Activated CD8-positive, alpha-beta T cell treated with anti-CD3 and anti-CD28 coated beads for 36 hours (primary cell): Measurements from ENCODE around the gene PLEKHA4. TPM values are rescaled to one million over a fixed set of nuclear protein-coding genes. Genes with fewer than 3 reads are reported as not detected.
A peak's percentile ranks its signal among the peaks of the same experiment; 100 is the strongest.
"Not testable (repeated sequence)": the region's sequence is repeated elsewhere in the genome, so short reads cannot be mapped to it uniquely, and the experiment has no call there.

Experiments used
- ATAC-seq: fragments of 200-7000 bp; cut with Tn5 transposase; one replicate; pipeline ENCODE4 v1.10.0; 2021; ENCODE audit warnings: mild to moderate bottlenecking, moderate library complexity
- CTCF ChIA-PET: fragments of 350-600 bp; sonication (Branson Sonifier 250); formaldehyde crosslinking; loops from one replicate; lab custom pipeline; 2021; ENCODE audit warnings: antibody characterized with exemption; lab: Charles Lee
- POLR2A ChIA-PET: fragments of 350-600 bp; sonication (Branson Sonifier 250); formaldehyde crosslinking; loops from one replicate; lab custom pipeline; 2021; ENCODE audit warnings: antibody characterized with exemption; lab: Charles Lee
- DNase-seq: peaks from one replicate; pipeline ENCODE4 v3.0.0-alpha.2; 2020
- H3K27ac Mint-ChIP-seq: one replicate; pipeline ENCODE4 v1.8.0; 2021; ENCODE audit warnings: mild to moderate bottlenecking, mixed read lengths
- H3K27me3 Mint-ChIP-seq: one replicate; pipeline ENCODE4 v1.8.0; 2021; ENCODE audit warnings: mixed read lengths
- H3K36me3 Mint-ChIP-seq: one replicate; pipeline ENCODE4 v1.8.0; 2021; ENCODE audit warnings: low read depth, mixed read lengths
- H3K4me1 Mint-ChIP-seq: one replicate; pipeline ENCODE4 v1.8.0; 2021; ENCODE audit warnings: low read depth, mixed read lengths
- H3K4me3 Mint-ChIP-seq: one replicate; pipeline ENCODE4 v1.8.0; 2021; ENCODE audit warnings: mild to moderate bottlenecking, moderate library complexity, mixed read lengths
- H3K9me3 Mint-ChIP-seq: one replicate; pipeline ENCODE4 v1.8.0; 2021; ENCODE audit warnings: mixed read lengths
- intact Hi-C: fragments of 100-400 bp; cut with micrococcal nuclease; formaldehyde crosslinking; loops from one replicate; pipeline ENCODE4 v1.10.0; 2022
- total RNA-seq, 2 experiments: library from RNA; stranded (reverse); gene quantifications; one replicate each; pipeline ENCODE4 v1.2.3, GENCODE V29; 2021
- TF ChIP-seq, protein P1 (sequence below): fragments of 200-600 bp; IDR thresholded peaks from one replicate; pipeline ENCODE4 v1.8.0; 2022; ENCODE audit warnings: antibody characterized with exemption, mild to moderate bottlenecking

PLEKHA4 gene
- total RNA-seq, 2 experiments from 2014 or later, result 9.4 to 9.7 TPM

DNA sequence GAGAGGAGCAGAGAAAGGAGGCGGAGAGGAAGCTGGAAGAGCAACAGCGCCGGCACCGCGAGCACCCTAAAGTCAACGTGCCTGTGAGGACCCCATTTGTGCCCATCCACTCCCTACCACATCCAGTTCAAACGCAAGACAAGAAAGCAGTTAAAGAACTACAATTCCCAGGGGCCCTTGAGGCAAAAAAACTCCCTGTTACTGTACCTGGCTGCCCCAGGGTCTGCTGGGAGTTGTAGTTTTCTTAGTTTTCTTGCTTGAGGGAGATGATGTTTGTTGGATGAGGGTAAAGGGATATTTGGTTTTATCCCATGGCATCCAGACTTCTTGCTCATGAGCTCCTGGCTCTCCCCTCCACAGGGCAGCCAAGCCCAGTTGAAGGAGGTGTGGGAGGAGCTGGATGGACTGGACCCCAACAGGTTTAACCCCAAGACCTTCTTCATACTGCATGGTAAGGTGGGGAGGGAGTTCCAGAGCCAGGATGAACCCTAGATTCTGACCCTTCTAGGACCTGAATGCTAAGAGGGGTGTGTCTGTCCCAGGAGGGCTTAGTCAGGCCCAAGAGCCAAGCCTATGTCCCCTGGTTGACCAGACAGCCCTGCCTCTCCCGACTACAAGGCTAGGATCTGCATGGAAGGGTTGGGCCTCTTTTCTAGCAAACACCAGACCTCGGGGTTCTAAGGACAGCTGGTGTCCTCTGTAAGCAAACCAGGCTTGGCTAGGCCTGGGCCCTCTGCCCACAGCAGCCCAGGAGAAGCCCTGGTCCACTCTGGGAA is 44.9 kb upstream of the PLEKHA4 start:
- TF ChIP-seq, protein P1, sequence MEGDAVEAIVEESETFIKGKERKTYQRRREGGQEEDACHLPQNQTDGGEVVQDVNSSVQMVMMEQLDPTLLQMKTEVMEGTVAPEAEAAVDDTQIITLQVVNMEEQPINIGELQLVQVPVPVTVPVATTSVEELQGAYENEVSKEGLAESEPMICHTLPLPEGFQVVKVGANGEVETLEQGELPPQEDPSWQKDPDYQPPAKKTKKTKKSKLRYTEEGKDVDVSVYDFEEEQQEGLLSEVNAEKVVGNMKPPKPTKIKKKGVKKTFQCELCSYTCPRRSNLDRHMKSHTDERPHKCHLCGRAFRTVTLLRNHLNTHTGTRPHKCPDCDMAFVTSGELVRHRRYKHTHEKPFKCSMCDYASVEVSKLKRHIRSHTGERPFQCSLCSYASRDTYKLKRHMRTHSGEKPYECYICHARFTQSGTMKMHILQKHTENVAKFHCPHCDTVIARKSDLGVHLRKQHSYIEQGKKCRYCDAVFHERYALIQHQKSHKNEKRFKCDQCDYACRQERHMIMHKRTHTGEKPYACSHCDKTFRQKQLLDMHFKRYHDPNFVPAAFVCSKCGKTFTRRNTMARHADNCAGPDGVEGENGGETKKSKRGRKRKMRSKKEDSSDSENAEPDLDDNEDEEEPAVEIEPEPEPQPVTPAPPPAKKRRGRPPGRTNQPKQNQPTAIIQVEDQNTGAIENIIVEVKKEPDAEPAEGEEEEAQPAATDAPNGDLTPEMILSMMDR, result no peak

DNA sequence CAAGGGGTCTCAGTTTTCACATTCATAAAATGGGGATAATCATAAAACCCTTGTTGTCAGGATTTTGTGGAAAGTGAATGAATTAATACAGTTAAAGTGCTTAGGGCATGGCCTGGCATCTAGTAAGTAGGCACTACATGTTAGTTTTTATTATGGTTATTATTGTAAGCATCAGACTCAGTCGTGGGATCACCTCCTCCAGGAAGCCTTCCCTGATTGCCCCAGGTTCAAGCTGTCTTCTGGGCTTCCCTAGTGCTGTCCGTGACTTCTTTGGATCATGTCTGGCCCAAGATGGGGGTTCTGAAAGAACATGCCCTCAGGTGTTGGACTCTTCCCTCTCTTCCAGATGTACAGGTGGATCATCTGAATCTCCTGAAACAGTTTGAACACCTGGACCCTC is 42.4 kb upstream of the PLEKHA4 start:
- TF ChIP-seq, protein P1, result no peak
- CTCF ChIA-PET, result interaction anchor here (1.5 kb wide), 1 partner anchor 11 kb away, joined by 3 read pairs; the partner anchor contains the start of gene NUCB1

More for the DNA sequence above, 44.9 kb upstream of the PLEKHA4 start:
- Mint-ChIP-seq H3K27me3 (no peaks in the 10 kb centered on the region), H3K4me1 (no peaks in the 10 kb centered on the region), H3K9me3 (no peaks in the 10 kb centered on the region), H3K27ac (no peak overlapping the region), H3K36me3 (peaks cover 44% of the 10 kb centered on the region), H3K4me3 (no peak overlapping the region)
- POLR2A ChIA-PET, result interaction anchor here (1.0 to 2.2 kb wide), 2 partner anchors 11 to 85 kb away, joined by 3 to 5 read pairs; no protein-coding TSS in a partner anchor
- intact Hi-C loops, result no loop called here
- CTCF ChIA-PET, result interaction anchor here (1.9 kb wide), 1 partner anchor 20 kb away, joined by 5 read pairs; the partner anchor contains the start of gene DHDH
- ATAC-seq (peak; percentile 84), DNase-seq (peak; percentile 47)

DNA sequence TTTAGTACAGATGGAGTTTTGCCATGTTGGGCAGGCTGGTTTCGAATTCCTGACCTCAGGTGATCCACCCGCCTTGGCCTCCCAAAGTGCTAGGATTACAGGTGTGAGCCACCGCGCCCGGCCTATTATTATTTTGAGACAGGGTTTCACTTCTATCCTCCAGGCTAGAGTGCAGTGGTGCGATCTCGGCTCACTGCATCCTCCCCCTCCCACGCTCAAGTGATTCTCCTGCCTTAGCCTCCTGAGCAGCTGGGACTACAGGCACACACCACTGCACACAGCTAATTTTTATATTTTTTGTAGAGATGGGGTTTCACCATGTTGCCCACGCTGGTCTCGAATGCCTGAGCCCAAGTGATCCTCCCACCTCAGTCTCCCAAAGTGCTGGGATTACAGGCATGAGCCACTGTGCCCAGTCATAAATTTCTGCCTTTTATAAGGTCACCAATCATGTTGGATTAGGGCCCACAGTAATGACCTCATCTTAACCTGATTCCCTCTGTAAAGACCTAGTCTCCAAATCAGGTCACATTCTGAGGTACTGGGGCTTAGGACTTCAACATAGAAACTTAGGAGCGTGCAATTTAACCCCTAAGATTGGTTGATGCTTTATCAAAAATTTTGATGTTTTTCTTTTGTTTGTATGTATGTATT is 41.1 kb upstream of the PLEKHA4 start:
- CTCF ChIA-PET, H3K9me3 Mint-ChIP-seq, ATAC-seq, intact Hi-C loops, H3K4me1 Mint-ChIP-seq, DNase-seq, H3K27ac Mint-ChIP-seq, H3K4me3 Mint-ChIP-seq, POLR2A ChIA-PET, H3K27me3 Mint-ChIP-seq: not testable (repeated sequence)
- peaks cover 54% of the 10 kb centered on the region for H3K36me3 Mint-ChIP-seq

More for the DNA sequence above, 42.4 kb upstream of the PLEKHA4 start:
- Mint-ChIP-seq H3K27ac (no peak overlapping the region), H3K4me1 (no peaks in the 10 kb centered on the region), H3K36me3 (peaks cover 46% of the 10 kb centered on the region), H3K4me3 (no peak overlapping the region), H3K27me3 (no peaks in the 10 kb centered on the region), H3K9me3 (no peaks in the 10 kb centered on the region)
- DNase-seq (no peak), ATAC-seq (no peak)
- intact Hi-C loops, result no loop called here
- POLR2A ChIA-PET, result interaction anchor here (0.8 to 1.1 kb wide), 2 partner anchors 9 to 37 kb away, joined by 3 read pairs; no protein-coding TSS in a partner anchor

DNA sequence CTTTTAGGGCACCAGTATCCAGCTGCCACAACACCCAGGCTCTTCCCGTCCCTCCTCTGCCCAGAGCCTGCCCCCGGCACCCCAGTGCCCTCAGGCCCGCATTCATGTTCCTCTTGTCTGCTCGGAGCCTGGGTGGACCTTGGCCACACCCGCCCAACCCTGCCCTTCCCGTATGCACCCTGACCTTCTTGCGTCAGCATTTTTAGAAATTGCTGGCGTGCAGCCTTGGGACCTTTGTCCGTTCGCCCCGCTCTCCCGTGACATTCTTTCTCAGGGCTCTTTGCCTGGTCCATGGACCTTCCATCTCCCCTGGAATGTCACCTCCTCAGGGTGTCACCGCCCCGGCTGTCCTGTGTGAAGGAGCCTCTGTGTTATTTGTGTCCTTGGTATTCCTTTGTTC is 39.3 kb upstream of the PLEKHA4 start:
- ChIA-PET CTCF (interaction anchor here (1.3 kb wide), 1 partner anchor 63 kb away, joined by 4 read pairs; no protein-coding TSS in a partner anchor), POLR2A (interaction anchor here (0.6 to 1.4 kb wide), 2 partner anchors 11 to 33 kb away, joined by 3 read pairs; no protein-coding TSS in a partner anchor)
- no peak for ATAC-seq
- intact Hi-C loops, result no loop called here
- TF ChIP-seq, protein P1, result no peak
- Mint-ChIP-seq H3K36me3 (peaks cover 45% of the 10 kb centered on the region), H3K27ac (no peak overlapping the region), H3K4me3 (no peak overlapping the region), H3K27me3 (no peaks in the 10 kb centered on the region), H3K9me3 (no peaks in the 10 kb centered on the region), H3K4me1 (peaks cover under 1% of the 10 kb centered on the region)
- DNase-seq, result no peak

DNA sequence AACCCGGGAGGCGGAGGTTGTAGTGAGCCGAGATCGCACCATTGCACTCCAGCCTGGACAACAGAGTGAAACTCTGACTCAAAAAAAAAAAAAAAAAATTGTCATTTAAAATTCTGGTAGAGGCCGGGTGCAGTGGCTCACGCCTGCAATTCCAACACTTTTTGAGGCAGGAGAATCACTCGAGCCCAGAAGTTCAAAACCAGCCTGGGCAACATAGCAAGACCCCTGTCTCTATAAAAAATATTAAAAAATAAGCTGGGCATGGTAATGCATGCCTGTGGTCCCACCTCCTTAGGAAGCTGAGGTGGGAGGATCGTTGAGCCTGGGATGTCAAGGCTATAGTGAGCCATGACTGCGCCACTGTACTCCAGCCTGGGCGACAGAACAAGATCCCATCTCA is 37.9 kb upstream of the PLEKHA4 start:
- TF ChIP-seq, protein P1, result no peak

More for the DNA sequence above, 37.9 kb upstream of the PLEKHA4 start:
- CTCF ChIA-PET, result interaction anchor here (1.0 to 1.3 kb wide), 2 partner anchors 64 to 118 kb away, joined by 3 to 4 read pairs; no protein-coding TSS in a partner anchor
- Mint-ChIP-seq H3K27ac (no peak overlapping the region), H3K4me3 (no peak overlapping the region), H3K36me3 (peaks cover 45% of the 10 kb centered on the region), H3K4me1 (peaks cover 8% of the 10 kb centered on the region), H3K9me3 (no peaks in the 10 kb centered on the region), H3K27me3 (no peaks in the 10 kb centered on the region)
- POLR2A ChIA-PET, result interaction anchor here (1.1 to 1.4 kb wide), 2 partner anchors 12 to 56 kb away, joined by 3 read pairs; no protein-coding TSS in a partner anchor
- no peak for ATAC-seq
- intact Hi-C loops, result no loop called here
- no peak for DNase-seq
